ENCODE data around the gene NR6A1. TPM values are rescaled to one million over a fixed set of nuclear protein-coding genes. Genes with fewer than 3 reads are reported as not detected.

NR6A1 gene
- total and polyA plus RNA-seq, 2 experiments from 2014 or later = 44.2 to 139 TPM

- Histone ChIP-seq H3K79me2 (replicated peaks; ENCODE audit: insufficient read depth) (no peaks in the 10 kb centered on the region), H3K4me2 (no peak overlapping the region), H3K36me3 (ENCODE audit: insufficient read depth) (no peaks in the 10 kb centered on the region), H3K4me3 (no peak overlapping the region), H4K20me1 (replicated peaks; ENCODE audit: insufficient read depth) (no peaks in the 10 kb centered on the region; the same call in 1 of the 2 replicates), H3K27ac (ENCODE audit: low read depth) (no peak overlapping the region), H3F3A (replicated peaks; ENCODE audit: low read depth) (0 out of 2 replicates have a peak, but pooled peaks cover 2% of the 10 kb centered on the region), H3K27me3 (ENCODE audit: insufficient read depth) (peaks cover 43% of the 10 kb centered on the region), H3K4me1 (ENCODE audit: insufficient read depth) (no peaks in the 10 kb centered on the region; the same call in 1 of the 2 replicates), H2AFZ (no peak overlapping the region), H3K9me2 (ENCODE audit: insufficient read depth) (no peaks in the 10 kb centered on the region)
- H3K36me3 Mint-ChIP-seq (ENCODE audit: low read depth) = no peaks in the 10 kb centered on the region; the same call in 2 of the 3 replicates
- H3K9me3 Mint-ChIP-seq = peaks cover 3% of the 10 kb centered on the region; the same call in 2 of the 3 replicates
- ATAC-seq (no peak), DNase-seq (ENCODE audit: low spot score) (no peak)
- H3K4me3 Mint-ChIP-seq = no peak overlapping the region
- TF ChIP-seq EZH2phosphoT487 (IDR thresholded peaks at IDR 0.05; ENCODE audit: unreplicated experiment) (no peak), STAT1 (IDR thresholded peaks at IDR 0.05; ENCODE audit: unreplicated experiment) (no peak)
- TF ChIP-seq, protein P1, sequence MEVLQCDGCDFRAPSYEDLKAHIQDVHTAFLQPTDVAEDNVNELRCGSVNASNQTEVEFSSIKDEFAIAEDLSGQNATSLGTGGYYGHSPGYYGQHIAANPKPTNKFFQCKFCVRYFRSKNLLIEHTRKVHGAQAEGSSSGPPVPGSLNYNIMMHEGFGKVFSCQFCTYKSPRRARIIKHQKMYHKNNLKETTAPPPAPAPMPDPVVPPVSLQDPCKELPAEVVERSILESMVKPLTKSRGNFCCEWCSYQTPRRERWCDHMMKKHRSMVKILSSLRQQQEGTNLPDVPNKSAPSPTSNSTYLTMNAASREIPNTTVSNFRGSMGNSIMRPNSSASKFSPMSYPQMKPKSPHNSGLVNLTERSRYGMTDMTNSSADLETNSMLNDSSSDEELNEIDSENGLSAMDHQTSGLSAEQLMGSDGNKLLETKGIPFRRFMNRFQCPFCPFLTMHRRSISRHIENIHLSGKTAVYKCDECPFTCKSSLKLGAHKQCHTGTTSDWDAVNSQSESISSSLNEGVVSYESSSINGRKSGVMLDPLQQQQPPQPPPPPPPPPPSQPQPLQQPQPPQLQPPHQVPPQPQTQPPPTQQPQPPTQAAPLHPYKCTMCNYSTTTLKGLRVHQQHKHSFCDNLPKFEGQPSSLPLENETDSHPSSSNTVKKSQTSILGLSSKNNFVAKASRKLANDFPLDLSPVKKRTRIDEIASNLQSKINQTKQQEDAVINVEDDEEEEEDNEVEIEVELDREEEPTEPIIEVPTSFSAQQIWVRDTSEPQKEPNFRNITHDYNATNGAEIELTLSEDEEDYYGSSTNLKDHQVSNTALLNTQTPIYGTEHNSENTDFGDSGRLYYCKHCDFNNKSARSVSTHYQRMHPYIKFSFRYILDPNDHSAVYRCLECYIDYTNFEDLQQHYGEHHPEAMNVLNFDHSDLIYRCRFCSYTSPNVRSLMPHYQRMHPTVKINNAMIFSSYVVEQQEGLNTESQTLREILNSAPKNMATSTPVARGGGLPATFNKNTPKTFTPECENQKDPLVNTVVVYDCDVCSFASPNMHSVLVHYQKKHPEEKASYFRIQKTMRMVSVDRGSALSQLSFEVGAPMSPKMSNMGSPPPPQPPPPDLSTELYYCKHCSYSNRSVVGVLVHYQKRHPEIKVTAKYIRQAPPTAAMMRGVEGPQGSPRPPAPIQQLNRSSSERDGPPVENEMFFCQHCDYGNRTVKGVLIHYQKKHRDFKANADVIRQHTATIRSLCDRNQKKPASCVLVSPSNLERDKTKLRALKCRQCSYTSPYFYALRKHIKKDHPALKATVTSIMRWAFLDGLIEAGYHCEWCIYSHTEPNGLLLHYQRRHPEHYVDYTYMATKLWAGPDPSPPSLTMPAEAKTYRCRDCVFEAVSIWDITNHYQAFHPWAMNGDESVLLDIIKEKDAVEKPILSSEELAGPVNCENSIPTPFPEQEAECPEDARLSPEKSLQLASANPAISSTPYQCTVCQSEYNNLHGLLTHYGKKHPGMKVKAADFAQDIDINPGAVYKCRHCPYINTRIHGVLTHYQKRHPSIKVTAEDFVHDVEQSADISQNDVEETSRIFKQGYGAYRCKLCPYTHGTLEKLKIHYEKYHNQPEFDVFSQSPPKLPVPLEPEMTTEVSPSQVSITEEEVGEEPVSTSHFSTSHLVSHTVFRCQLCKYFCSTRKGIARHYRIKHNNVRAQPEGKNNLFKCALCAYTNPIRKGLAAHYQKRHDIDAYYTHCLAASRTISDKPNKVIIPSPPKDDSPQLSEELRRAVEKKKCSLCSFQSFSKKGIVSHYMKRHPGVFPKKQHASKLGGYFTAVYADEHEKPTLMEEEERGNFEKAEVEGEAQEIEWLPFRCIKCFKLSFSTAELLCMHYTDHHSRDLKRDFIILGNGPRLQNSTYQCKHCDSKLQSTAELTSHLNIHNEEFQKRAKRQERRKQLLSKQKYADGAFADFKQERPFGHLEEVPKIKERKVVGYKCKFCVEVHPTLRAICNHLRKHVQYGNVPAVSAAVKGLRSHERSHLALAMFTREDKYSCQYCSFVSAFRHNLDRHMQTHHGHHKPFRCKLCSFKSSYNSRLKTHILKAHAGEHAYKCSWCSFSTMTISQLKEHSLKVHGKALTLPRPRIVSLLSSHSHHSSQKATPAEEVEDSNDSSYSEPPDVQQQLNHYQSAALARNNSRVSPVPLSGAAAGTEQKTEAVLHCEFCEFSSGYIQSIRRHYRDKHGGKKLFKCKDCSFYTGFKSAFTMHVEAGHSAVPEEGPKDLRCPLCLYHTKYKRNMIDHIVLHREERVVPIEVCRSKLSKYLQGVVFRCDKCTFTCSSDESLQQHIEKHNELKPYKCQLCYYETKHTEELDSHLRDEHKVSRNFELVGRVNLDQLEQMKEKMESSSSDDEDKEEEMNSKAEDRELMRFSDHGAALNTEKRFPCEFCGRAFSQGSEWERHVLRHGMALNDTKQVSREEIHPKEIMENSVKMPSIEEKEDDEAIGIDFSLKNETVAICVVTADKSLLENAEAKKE (CRISPR knock-in tag; IDR thresholded peaks at IDR 0.05) = no peak
- TF ChIP-seq, protein P2, sequence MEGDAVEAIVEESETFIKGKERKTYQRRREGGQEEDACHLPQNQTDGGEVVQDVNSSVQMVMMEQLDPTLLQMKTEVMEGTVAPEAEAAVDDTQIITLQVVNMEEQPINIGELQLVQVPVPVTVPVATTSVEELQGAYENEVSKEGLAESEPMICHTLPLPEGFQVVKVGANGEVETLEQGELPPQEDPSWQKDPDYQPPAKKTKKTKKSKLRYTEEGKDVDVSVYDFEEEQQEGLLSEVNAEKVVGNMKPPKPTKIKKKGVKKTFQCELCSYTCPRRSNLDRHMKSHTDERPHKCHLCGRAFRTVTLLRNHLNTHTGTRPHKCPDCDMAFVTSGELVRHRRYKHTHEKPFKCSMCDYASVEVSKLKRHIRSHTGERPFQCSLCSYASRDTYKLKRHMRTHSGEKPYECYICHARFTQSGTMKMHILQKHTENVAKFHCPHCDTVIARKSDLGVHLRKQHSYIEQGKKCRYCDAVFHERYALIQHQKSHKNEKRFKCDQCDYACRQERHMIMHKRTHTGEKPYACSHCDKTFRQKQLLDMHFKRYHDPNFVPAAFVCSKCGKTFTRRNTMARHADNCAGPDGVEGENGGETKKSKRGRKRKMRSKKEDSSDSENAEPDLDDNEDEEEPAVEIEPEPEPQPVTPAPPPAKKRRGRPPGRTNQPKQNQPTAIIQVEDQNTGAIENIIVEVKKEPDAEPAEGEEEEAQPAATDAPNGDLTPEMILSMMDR (conservative IDR thresholded peaks at IDR 0.05; ENCODE audit: low read depth in 2 of 2) = no peak
- peaks cover 11% of the 10 kb centered on the region for H3K4me1 Mint-ChIP-seq
- peaks cover 39% of the 10 kb centered on the region for H3K27me3 Mint-ChIP-seq (ENCODE audit: insufficient read depth, low read depth, poor library complexity)
- H3K27ac Mint-ChIP-seq = no peak overlapping the region
Observed at GRCh38 chr9:124500028-124500795, 270.9 kb downstream of the NR6A1 start.
